SU-DHL-6 (cell line): ENCODE results near the gene UBE2E2.

Experiments
- H2AFZ ChIP-seq: fragments of 200-600 bp; sonication (generic); 2 replicates; pipeline ENCODE4 v1.6.1; 2014; ENCODE audit warnings: low read depth, mild to moderate bottlenecking, moderate library complexity, mixed read lengths, antibody characterized with exemption, low read length; ENCODE audit not compliant: severe bottlenecking
- H3F3A ChIP-seq: fragments of 200-600 bp; shearing (Covaris generic); 2 replicates; pipeline ENCODE4 v1.6.0; 2016; ENCODE audit warnings: antibody characterized with exemption, mild to moderate bottlenecking; ENCODE audit not compliant: insufficient read depth
- H3K27ac ChIP-seq: fragments of 200-600 bp; sonication (generic); 2 replicates; pipeline ENCODE4 v1.5.1; 2016; ENCODE audit warnings: low read depth, mild to moderate bottlenecking, low read length, moderate library complexity, mixed read lengths
- H3K27me3 ChIP-seq: fragments of 200-600 bp; sonication (generic), shearing (Covaris generic); 2 replicates; pipeline ENCODE4 v1.6.0; 2014; ENCODE audit warnings: mild to moderate bottlenecking, low read length
- H3K36me3 ChIP-seq: fragments of 200-600 bp; sonication (generic); 2 replicates; pipeline ENCODE4 v1.6.1; 2014; ENCODE audit warnings: mild to moderate bottlenecking, low read length, mixed read lengths
- H3K4me2 ChIP-seq: fragments of 300-600, 200-600 bp; shearing (Covaris generic), sonication (generic); 2 replicates; pipeline ENCODE4 v1.6.0; 2014; ENCODE audit warnings: low read length, low read depth, mild to moderate bottlenecking; ENCODE audit not compliant: poor library complexity, severe bottlenecking
- H3K4me3 ChIP-seq: fragments of 200-600 bp; sonication (generic); 2 replicates; pipeline ENCODE4 v1.5.1; 2014; ENCODE audit warnings: antibody characterized with exemption, low read length, mild to moderate bottlenecking, mixed read lengths; ENCODE audit not compliant: insufficient read depth, poor library complexity, severe bottlenecking
- H3K79me2 ChIP-seq: fragments of 200-600 bp; sonication (generic); 2 replicates; pipeline ENCODE4 v1.6.1; 2014; ENCODE audit warnings: mild to moderate bottlenecking, low read length, moderate library complexity; ENCODE audit not compliant: insufficient read depth
- H3K9ac ChIP-seq: fragments of 200-600 bp; sonication (generic); 2 replicates; pipeline ENCODE4 v1.7.0; 2014; ENCODE audit warnings: mild to moderate bottlenecking, low read length
- H3K9me2 ChIP-seq: fragments of 200-600 bp; sonication (generic); replicated peaks from 2 replicates; pipeline ENCODE4 v1.6.1; 2014; ENCODE audit warnings: low read length; ENCODE audit not compliant: insufficient read depth
- H3K9me3 ChIP-seq: fragments of 200-600 bp; sonication (generic); 2 replicates; pipeline ENCODE4 v1.6.1; 2014; ENCODE audit warnings: low read length, mixed read lengths; ENCODE audit not compliant: insufficient read depth
- H4K20me1 ChIP-seq: fragments of 200-600 bp; sonication (generic); 2 replicates; pipeline ENCODE4 v1.6.1; 2014; ENCODE audit warnings: low read depth, mild to moderate bottlenecking, antibody characterized with exemption, low read length, moderate library complexity, mixed read lengths
- CTCF ChIP-seq: fragments of 200-600 bp; sonication (generic); IDR thresholded peaks from one replicate; pipeline ENCODE4 v1.5.1; 2017; ENCODE audit warnings: antibody characterized with exemption, mild to moderate bottlenecking, low read length, moderate library complexity; ENCODE audit not compliant: insufficient read depth, poor library complexity, severe bottlenecking
- EZH2phosphoT487 ChIP-seq: fragments of 200-600 bp; sonication (generic), shearing (Covaris generic); conservative IDR thresholded peaks from 2 replicates; pipeline ENCODE4 v1.6.1; 2018; ENCODE audit warnings: mild to moderate bottlenecking, antibody characterized with exemption, low read length, moderate library complexity, mixed read lengths

The UBE2E2 gene

GRCh38 chr3:23232016-23232415, 28.9 kb downstream of the UBE2E2 start:
- Histone ChIP-seq H3K79me2 (peaks cover 16% of the 10 kb centered on the region), H3K27ac (no peak overlapping the region)

DNA sequence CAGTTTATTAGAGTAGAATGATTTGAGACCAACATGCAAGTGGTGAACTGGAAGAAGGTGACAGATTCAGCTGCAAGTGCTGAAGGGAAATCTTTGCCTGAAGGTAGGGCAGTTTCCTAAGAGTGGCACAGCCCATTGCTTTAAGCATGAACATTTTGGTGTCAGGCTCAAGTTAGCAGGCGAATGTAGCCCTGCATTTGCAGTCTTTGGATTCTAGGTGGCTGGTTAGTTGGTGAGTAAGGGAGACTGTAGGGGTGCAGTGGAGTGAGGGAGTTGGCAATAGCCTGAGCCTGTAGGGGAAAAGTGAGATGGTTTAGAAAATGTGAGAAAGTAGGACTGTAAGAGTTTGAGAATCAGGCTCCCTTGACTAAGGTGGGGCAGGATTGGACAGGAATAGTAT, 29.7 kb downstream of the UBE2E2 start:
- peaks cover 9% of the 10 kb centered on the region for H3K79me2 ChIP-seq
- H3K4me3 ChIP-seq = no peak overlapping the region
- no peaks in the 10 kb centered on the region for H3K9me2 ChIP-seq
- peaks cover 11% of the 10 kb centered on the region for H4K20me1 ChIP-seq
- H3K36me3 ChIP-seq = no peaks in the 10 kb centered on the region
- H2AFZ ChIP-seq = no peak overlapping the region
- no peak overlapping the region for H3K4me2 ChIP-seq
- no peaks in the 10 kb centered on the region for H3F3A ChIP-seq
- no peak overlapping the region for H3K27ac ChIP-seq
- no peaks in the 10 kb centered on the region for H3K9me3 ChIP-seq
- TF ChIP-seq CTCF (no peak), EZH2phosphoT487 (no peak)
- H3K9ac ChIP-seq = no peak overlapping the region
- H3K27me3 ChIP-seq = no peaks in the 10 kb centered on the region

More at GRCh38 chr3:23232016-23232415, 28.9 kb downstream of the UBE2E2 start:
- Histone ChIP-seq H3K9me3 (no peaks in the 10 kb centered on the region), H3K36me3 (no peaks in the 10 kb centered on the region), H3K27me3 (no peaks in the 10 kb centered on the region), H2AFZ (no peak overlapping the region), H3K9me2 (no peaks in the 10 kb centered on the region), H3F3A (no peaks in the 10 kb centered on the region), H3K4me3 (no peak overlapping the region), H4K20me1 (peaks cover 8% of the 10 kb centered on the region), H3K4me2 (no peak overlapping the region), H3K9ac (no peak overlapping the region)
- no peak for TF ChIP-seq CTCF

- TF ChIP-seq EZH2phosphoT487 = no peak
- no peak for TF ChIP-seq CTCF
- Histone ChIP-seq H3K9me2 (no peaks in the 10 kb centered on the region), H3K27me3 (no peaks in the 10 kb centered on the region), H3F3A (no peaks in the 10 kb centered on the region), H2AFZ (no peak overlapping the region), H3K36me3 (no peaks in the 10 kb centered on the region), H3K27ac (no peak overlapping the region), H3K4me3 (no peak overlapping the region), H3K4me2 (no peak overlapping the region), H3K9ac (no peak overlapping the region), H3K9me3 (no peaks in the 10 kb centered on the region), H4K20me1 (peaks cover 32% of the 10 kb centered on the region), H3K79me2 (no peaks in the 10 kb centered on the region; the same call in none of the 2 replicates)
Observed at GRCh38 chr3:23235264-23235663, 32.1 kb downstream of the UBE2E2 start.

GRCh38 chr3:23236890-23237289, 33.8 kb downstream of the UBE2E2 start:
- Histone ChIP-seq H4K20me1 (peaks cover 42% of the 10 kb centered on the region), H3K27ac (no peak overlapping the region), H3K9me2 (no peaks in the 10 kb centered on the region), H3K4me3 (no peak overlapping the region), H3F3A (no peaks in the 10 kb centered on the region), H3K9me3 (no peaks in the 10 kb centered on the region), H3K79me2 (no peaks in the 10 kb centered on the region; the same call in none of the 2 replicates), H2AFZ (no peak overlapping the region), H3K4me2 (no peak overlapping the region), H3K27me3 (no peaks in the 10 kb centered on the region), H3K9ac (no peak overlapping the region), H3K36me3 (no peaks in the 10 kb centered on the region)
- TF ChIP-seq EZH2phosphoT487 (no peak), CTCF (no peak)
